GM12878 (cell line): ENCODE results near the gene RPL3. TPM values are rescaled to one million over a fixed set of nuclear protein-coding genes. Genes with fewer than 3 reads are reported as not detected.

ENCODE experiments used
- BACH1 ChIP-seq: fragments of 450-650 bp; IDR thresholded peaks from 2 replicates; pipeline ENCODE4 v1.6.1; 2017; ENCODE audit warnings: mild to moderate bottlenecking, borderline replicate concordance
- BCL11A ChIP-seq: IDR thresholded peaks from 2 replicates; pipeline ENCODE4 v1.6.1; 2011; ENCODE audit warnings: low read depth, low read length
- CHD4 ChIP-seq: fragments of 200-600 bp; sonication (generic); IDR thresholded peaks from 2 replicates; pipeline ENCODE4 v1.6.1; 2016; ENCODE audit warnings: mild to moderate bottlenecking
- FOXK2 ChIP-seq: fragments of 450-650 bp; IDR thresholded peaks from 2 replicates; pipeline ENCODE4 v1.6.1; 2017; ENCODE audit warnings: mild to moderate bottlenecking, moderate library complexity
- NFIC ChIP-seq: IDR thresholded peaks from 2 replicates; pipeline ENCODE4 v1.6.1; 2012; ENCODE audit warnings: low read depth, mild to moderate bottlenecking, inconsistent platforms, low read length, moderate library complexity
- NR2C2 ChIP-seq: IDR thresholded peaks from 2 replicates; pipeline ENCODE4 v1.6.1; 2011; ENCODE audit warnings: borderline replicate concordance, low read depth; ENCODE audit not compliant: control insufficient read depth, insufficient read length
- NR2F1 ChIP-seq: fragments of 450-650 bp; conservative IDR thresholded peaks from 2 replicates; pipeline ENCODE4 v1.6.1; 2017; ENCODE audit warnings: mild to moderate bottlenecking
- PML ChIP-seq: IDR thresholded peaks from 2 replicates; pipeline ENCODE4 v1.6.1; 2012; ENCODE audit warnings: low read length, inconsistent platforms
- POU2F2 ChIP-seq: IDR thresholded peaks from 3 replicates; pipeline ENCODE4 v1.6.1; 2011; ENCODE audit warnings: low read depth, mild to moderate bottlenecking, low read length, borderline replicate concordance
- RELA ChIP-seq: fragments of 450-650 bp; IDR thresholded peaks from 2 replicates; pipeline ENCODE4 v1.8.0; 2014; ENCODE audit warnings: borderline replicate concordance; ENCODE audit not compliant: partially characterized antibody
- SMARCA5 ChIP-seq: fragments of 450-650 bp; IDR thresholded peaks from 2 replicates; pipeline ENCODE4 v1.6.1; 2017; ENCODE audit warnings: mild to moderate bottlenecking
- WRNIP1 ChIP-seq: IDR thresholded peaks from 2 replicates; pipeline ENCODE4 v1.6.1; 2011; ENCODE audit warnings: low read depth, low read length, improper control_type of control experiment, borderline replicate concordance
- YBX1 ChIP-seq: fragments of 450-650 bp; IDR thresholded peaks from 2 replicates; pipeline ENCODE4 v1.6.1; 2016; ENCODE audit warnings: antibody characterized with exemption
- ZNF622 ChIP-seq: fragments of 450-650 bp; IDR thresholded peaks from 2 replicates; pipeline ENCODE4 v1.6.1; 2017; ENCODE audit warnings: mild to moderate bottlenecking, inconsistent platforms
- polyA plus RNA-seq, 11 experiments: library from polyadenylated mRNA; depleted of rRNA in 4 of 11; unstranded in 6 of 11; stranded (reverse) in 5 of 11; fragments of >200 nt; fragmentation: Nextera tagmentation in 4 of 11; fragmentation: Illumina TruSeq in 1 of 11; extraction: Ambion mirVana in 4 of 11; extraction: Trizol in 1 of 11; gene quantifications; 1 replicate in 1 of 11; 2 replicates in 10 of 11; pipeline versions ENCODE4 v1.2.1 to v1.2.3, GENCODE V29; 2011 to 2016; ENCODE audit warnings: inconsistent platforms in 2 of 11, missing spikeins in 2 of 11, low read depth in 1 of 11
- total RNA-seq, 4 experiments: library from RNA; depleted of rRNA in 3 of 4; stranded (reverse); fragments of >200 nt in 3 of 4; fragmentation: Illumina TruSeq in 1 of 4; extraction: Trizol in 1 of 4; gene quantifications; 2 replicates each; pipeline versions ENCODE4 v1.2.1 to v1.2.3, GENCODE V29; 2013 to 2021
- TF ChIP-seq, protein P1 (sequence below): fragments of 450-650 bp; IDR thresholded peaks from 2 replicates; pipeline ENCODE4 v1.6.1; 2016; ENCODE audit warnings: mild to moderate bottlenecking, moderate library complexity, borderline replicate concordance
- TF ChIP-seq, protein P2 (sequence below): fragments of 450-650 bp; conservative IDR thresholded peaks from 2 replicates; pipeline ENCODE4 v1.6.1; 2017; ENCODE audit warnings: mild to moderate bottlenecking, moderate library complexity
- TF ChIP-seq, protein P3 (sequence below): IDR thresholded peaks from 2 replicates; pipeline ENCODE4 v1.6.1; 2011; ENCODE audit warnings: borderline replicate concordance, low read depth, mild to moderate bottlenecking, moderate library complexity, mixed read lengths, low read length; ENCODE audit not compliant: insufficient read depth; ENCODE audit errors: extremely low read length
- TF ChIP-seq, protein P4 (sequence below), 3 experiments: IDR thresholded peaks in 2 of 3; conservative IDR thresholded peaks in 1 of 3; 2 replicates each; pipeline ENCODE4 v1.5.1; 2011; ENCODE audit warnings: low read depth in 3 of 3, low read length in 3 of 3, mild to moderate bottlenecking in 3 of 3, control low read depth in 2 of 3, moderate library complexity in 2 of 3, inconsistent platforms in 1 of 3, mixed read lengths in 1 of 3; ENCODE audit not compliant: control insufficient read depth in 2 of 3, insufficient read depth in 1 of 3; ENCODE audit errors: extremely low read depth in 1 of 3
- TF ChIP-seq, protein P5 (sequence below): fragments of 450-650 bp; IDR thresholded peaks from 2 replicates; pipeline ENCODE4 v1.6.1; 2017; ENCODE audit warnings: mild to moderate bottlenecking

The RPL3 gene
- total and polyA plus RNA-seq, 10 of the 15 experiments (the other 5 are each of a cell fraction or from before 2014, with no cell fraction given), result 1,534 to 6,791 (median 3,992) TPM

DNA sequence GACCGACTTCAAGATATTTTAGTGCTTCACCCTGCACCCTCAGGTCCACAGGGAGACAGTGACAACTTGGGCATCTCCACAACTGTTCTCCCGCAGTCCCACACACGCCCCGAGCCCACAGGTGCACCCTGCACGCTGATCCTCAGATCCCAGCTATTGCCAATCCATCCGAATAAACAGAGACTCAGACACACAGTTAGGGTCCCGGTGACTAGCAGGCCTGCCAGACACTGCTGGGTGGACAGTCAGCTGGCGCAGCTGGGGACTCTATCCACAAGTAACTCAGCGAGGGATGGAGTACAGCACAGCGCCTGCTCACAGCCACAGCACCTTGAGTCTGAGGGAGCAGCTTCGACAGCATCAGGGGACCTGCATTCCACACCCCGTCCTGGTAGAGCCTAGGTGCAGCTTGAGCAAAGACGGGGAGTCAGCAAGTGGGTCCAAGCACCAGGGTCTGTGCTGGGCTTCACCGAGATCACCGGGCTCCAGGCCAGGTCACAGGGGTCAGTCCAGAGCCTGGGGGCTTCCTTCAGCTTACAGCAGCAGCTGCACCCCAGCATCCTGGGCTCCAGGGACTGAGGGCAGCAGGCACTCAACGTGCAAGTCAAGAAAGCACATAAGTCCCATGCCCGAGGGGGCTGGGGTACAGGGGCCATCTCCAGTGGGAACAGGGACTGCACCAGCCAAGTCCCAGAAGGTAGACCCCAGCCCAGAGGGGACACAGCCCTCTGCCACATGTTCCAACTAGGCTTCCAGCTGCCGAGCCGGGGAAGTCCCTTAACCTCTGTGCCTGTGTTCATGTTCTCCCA is 7.6 kb downstream of the RPL3 start (continued):
- TF ChIP-seq, protein P1, sequence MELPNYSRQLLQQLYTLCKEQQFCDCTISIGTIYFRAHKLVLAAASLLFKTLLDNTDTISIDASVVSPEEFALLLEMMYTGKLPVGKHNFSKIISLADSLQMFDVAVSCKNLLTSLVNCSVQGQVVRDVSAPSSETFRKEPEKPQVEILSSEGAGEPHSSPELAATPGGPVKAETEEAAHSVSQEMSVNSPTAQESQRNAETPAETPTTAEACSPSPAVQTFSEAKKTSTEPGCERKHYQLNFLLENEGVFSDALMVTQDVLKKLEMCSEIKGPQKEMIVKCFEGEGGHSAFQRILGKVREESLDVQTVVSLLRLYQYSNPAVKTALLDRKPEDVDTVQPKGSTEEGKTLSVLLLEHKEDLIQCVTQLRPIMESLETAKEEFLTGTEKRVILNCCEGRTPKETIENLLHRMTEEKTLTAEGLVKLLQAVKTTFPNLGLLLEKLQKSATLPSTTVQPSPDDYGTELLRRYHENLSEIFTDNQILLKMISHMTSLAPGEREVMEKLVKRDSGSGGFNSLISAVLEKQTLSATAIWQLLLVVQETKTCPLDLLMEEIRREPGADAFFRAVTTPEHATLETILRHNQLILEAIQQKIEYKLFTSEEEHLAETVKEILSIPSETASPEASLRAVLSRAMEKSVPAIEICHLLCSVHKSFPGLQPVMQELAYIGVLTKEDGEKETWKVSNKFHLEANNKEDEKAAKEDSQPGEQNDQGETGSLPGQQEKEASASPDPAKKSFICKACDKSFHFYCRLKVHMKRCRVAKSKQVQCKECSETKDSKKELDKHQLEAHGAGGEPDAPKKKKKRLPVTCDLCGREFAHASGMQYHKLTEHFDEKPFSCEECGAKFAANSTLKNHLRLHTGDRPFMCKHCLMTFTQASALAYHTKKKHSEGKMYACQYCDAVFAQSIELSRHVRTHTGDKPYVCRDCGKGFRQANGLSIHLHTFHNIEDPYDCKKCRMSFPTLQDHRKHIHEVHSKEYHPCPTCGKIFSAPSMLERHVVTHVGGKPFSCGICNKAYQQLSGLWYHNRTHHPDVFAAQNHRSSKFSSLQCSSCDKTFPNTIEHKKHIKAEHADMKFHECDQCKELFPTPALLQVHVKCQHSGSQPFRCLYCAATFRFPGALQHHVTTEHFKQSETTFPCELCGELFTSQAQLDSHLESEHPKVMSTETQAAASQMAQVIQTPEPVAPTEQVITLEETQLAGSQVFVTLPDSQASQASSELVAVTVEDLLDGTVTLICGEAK, result no peak
- TF ChIP-seq ZNF622, result no peak
- TF ChIP-seq WRNIP1, result no peak
- no peak for TF ChIP-seq NR2C2
- TF ChIP-seq PML, result peak; percentile 43; the same call in 1 of the 2 replicates
- TF ChIP-seq NFIC, result 0 out of 2 replicates have a peak, but pooled peaks have one; percentile 28
- TF ChIP-seq, protein P2, sequence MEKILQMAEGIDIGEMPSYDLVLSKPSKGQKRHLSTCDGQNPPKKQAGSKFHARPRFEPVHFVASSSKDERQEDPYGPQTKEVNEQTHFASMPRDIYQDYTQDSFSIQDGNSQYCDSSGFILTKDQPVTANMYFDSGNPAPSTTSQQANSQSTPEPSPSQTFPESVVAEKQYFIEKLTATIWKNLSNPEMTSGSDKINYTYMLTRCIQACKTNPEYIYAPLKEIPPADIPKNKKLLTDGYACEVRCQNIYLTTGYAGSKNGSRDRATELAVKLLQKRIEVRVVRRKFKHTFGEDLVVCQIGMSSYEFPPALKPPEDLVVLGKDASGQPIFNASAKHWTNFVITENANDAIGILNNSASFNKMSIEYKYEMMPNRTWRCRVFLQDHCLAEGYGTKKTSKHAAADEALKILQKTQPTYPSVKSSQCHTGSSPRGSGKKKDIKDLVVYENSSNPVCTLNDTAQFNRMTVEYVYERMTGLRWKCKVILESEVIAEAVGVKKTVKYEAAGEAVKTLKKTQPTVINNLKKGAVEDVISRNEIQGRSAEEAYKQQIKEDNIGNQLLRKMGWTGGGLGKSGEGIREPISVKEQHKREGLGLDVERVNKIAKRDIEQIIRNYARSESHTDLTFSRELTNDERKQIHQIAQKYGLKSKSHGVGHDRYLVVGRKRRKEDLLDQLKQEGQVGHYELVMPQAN, result no peak
- no peak for TF ChIP-seq BACH1
- TF ChIP-seq, protein P3, sequence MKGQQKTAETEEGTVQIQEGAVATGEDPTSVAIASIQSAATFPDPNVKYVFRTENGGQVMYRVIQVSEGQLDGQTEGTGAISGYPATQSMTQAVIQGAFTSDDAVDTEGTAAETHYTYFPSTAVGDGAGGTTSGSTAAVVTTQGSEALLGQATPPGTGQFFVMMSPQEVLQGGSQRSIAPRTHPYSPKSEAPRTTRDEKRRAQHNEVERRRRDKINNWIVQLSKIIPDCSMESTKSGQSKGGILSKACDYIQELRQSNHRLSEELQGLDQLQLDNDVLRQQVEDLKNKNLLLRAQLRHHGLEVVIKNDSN, result no peak
- TF ChIP-seq RELA, result no peak
- 0 out of 3 replicates have a peak, but pooled peaks have one; percentile 14 for TF ChIP-seq POU2F2
- TF ChIP-seq FOXK2, result no peak
- no peak for TF ChIP-seq NR2F1
- TF ChIP-seq YBX1, result no peak
- TF ChIP-seq, protein P4, sequence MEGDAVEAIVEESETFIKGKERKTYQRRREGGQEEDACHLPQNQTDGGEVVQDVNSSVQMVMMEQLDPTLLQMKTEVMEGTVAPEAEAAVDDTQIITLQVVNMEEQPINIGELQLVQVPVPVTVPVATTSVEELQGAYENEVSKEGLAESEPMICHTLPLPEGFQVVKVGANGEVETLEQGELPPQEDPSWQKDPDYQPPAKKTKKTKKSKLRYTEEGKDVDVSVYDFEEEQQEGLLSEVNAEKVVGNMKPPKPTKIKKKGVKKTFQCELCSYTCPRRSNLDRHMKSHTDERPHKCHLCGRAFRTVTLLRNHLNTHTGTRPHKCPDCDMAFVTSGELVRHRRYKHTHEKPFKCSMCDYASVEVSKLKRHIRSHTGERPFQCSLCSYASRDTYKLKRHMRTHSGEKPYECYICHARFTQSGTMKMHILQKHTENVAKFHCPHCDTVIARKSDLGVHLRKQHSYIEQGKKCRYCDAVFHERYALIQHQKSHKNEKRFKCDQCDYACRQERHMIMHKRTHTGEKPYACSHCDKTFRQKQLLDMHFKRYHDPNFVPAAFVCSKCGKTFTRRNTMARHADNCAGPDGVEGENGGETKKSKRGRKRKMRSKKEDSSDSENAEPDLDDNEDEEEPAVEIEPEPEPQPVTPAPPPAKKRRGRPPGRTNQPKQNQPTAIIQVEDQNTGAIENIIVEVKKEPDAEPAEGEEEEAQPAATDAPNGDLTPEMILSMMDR (IDR thresholded peaks at IDR 0.05 in 2 of 3, conservative IDR thresholded peaks at IDR 0.05 in 1 of 3; ENCODE audit: control insufficient read depth in 2 of 3, extremely low read depth in 1 of 3, insufficient read depth in 1 of 3, low read depth in 3 of 3, low read length in 3 of 3), result no peak
- TF ChIP-seq CHD4, result no peak
- no peak for TF ChIP-seq SMARCA5
- TF ChIP-seq BCL11A, result no peak
- TF ChIP-seq, protein P5, sequence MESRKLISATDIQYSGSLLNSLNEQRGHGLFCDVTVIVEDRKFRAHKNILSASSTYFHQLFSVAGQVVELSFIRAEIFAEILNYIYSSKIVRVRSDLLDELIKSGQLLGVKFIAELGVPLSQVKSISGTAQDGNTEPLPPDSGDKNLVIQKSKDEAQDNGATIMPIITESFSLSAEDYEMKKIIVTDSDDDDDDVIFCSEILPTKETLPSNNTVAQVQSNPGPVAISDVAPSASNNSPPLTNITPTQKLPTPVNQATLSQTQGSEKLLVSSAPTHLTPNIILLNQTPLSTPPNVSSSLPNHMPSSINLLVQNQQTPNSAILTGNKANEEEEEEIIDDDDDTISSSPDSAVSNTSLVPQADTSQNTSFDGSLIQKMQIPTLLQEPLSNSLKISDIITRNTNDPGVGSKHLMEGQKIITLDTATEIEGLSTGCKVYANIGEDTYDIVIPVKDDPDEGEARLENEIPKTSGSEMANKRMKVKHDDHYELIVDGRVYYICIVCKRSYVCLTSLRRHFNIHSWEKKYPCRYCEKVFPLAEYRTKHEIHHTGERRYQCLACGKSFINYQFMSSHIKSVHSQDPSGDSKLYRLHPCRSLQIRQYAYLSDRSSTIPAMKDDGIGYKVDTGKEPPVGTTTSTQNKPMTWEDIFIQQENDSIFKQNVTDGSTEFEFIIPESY, result no peak
